ENCODE data around the gene MET. TPM values are rescaled to one million over a fixed set of nuclear protein-coding genes. Genes with fewer than 3 reads are reported as not detected.

MET gene
- total and polyA plus RNA-seq, 2 of the 13 experiments (the other 11 are each of a cell fraction or from before 2014, with no cell fraction given) = 21.8 to 31.5 TPM

DNA sequence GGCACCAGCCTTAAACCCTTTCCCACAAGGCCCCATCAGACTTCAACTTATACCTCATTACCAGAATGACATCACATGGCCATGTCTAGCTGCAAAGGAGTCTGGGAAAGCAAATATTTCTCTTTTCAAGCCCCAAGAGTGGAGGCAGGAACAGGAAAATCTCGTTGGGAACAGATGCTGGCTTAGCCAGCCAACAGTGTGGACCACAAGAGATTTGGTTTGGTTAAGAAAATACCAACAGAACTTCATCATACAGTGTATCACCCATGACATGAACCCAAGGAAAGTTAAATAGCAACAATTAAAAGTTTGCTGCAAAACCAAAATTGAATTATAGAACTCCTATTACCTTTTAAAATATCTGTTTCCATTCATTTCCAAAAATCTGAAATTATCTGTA is 2.2 kb upstream of the MET start:
- Histone ChIP-seq H3K4me1 (ENCODE audit: insufficient read depth, low read length) (peaks cover 29% of the 10 kb centered on the region), H3K9me3 (ENCODE audit: low read length) (no peaks in the 10 kb centered on the region), H3K9ac (ENCODE audit: insufficient read depth, low read depth, low read length) (no peak overlapping the region), H3K79me2 (ENCODE audit: insufficient read depth, low read length) (peaks cover 25% of the 10 kb centered on the region), H4K20me1 (ENCODE audit: insufficient read depth, low read length) (no peaks in the 10 kb centered on the region; the same call in 1 of the 2 replicates), H3K36me3 (replicated peaks in 1 of 2; ENCODE audit: control insufficient read depth in 1 of 2, insufficient read depth in 2 of 2, low read length in 2 of 2) (no peaks in the 10 kb centered on the region), H2AFZ (ENCODE audit: low read length) (no peak overlapping the region), H3K4me2 (ENCODE audit: low read depth, low read length) (no peak overlapping the region), H3K27me3 (ENCODE audit: control insufficient read depth in 1 of 2, insufficient read depth in 2 of 2, low read length in 2 of 2) (no peaks in the 10 kb centered on the region; a peak in 1 of 5 replicates), H3K4me3 (replicated peaks in 1 of 3; ENCODE audit: insufficient read depth in 1 of 3, low read depth in 2 of 3, low read length in 3 of 3) (no peak overlapping the region), H3K27ac (ENCODE audit: extremely low read length, insufficient read depth, low read length) (no peak overlapping the region)
- DNase-seq (ENCODE audit: low spot score) (no peak), FAIRE-seq (no peak), ATAC-seq (no peak)
- no peak for TF ChIP-seq PCBP2 (optimal IDR thresholded peaks at IDR 0.05; ENCODE audit: low read depth, low read length, poor library complexity, severe bottlenecking)
- no peak for TF ChIP-seq ZNF605 (CRISPR knock-in tag; IDR thresholded peaks at IDR 0.05)
- no peak for TF ChIP-seq GZF1 (CRISPR knock-in tag; IDR thresholded peaks at IDR 0.05)
- TF ChIP-seq ZNF501 (CRISPR knock-in tag; IDR thresholded peaks at IDR 0.05) = no peak
- TF ChIP-seq POLR2G (IDR thresholded peaks at IDR 0.05; ENCODE audit: low read depth, low read length) = no peak
- no peak for TF ChIP-seq RFX1 (IDR thresholded peaks at IDR 0.05)
- TF ChIP-seq TEAD2 (CRISPR knock-in tag; IDR thresholded peaks at IDR 0.05) = no peak
- TF ChIP-seq ZNF468 (CRISPR knock-in tag; IDR thresholded peaks at IDR 0.05) = no peak
- TF ChIP-seq, protein P1, sequence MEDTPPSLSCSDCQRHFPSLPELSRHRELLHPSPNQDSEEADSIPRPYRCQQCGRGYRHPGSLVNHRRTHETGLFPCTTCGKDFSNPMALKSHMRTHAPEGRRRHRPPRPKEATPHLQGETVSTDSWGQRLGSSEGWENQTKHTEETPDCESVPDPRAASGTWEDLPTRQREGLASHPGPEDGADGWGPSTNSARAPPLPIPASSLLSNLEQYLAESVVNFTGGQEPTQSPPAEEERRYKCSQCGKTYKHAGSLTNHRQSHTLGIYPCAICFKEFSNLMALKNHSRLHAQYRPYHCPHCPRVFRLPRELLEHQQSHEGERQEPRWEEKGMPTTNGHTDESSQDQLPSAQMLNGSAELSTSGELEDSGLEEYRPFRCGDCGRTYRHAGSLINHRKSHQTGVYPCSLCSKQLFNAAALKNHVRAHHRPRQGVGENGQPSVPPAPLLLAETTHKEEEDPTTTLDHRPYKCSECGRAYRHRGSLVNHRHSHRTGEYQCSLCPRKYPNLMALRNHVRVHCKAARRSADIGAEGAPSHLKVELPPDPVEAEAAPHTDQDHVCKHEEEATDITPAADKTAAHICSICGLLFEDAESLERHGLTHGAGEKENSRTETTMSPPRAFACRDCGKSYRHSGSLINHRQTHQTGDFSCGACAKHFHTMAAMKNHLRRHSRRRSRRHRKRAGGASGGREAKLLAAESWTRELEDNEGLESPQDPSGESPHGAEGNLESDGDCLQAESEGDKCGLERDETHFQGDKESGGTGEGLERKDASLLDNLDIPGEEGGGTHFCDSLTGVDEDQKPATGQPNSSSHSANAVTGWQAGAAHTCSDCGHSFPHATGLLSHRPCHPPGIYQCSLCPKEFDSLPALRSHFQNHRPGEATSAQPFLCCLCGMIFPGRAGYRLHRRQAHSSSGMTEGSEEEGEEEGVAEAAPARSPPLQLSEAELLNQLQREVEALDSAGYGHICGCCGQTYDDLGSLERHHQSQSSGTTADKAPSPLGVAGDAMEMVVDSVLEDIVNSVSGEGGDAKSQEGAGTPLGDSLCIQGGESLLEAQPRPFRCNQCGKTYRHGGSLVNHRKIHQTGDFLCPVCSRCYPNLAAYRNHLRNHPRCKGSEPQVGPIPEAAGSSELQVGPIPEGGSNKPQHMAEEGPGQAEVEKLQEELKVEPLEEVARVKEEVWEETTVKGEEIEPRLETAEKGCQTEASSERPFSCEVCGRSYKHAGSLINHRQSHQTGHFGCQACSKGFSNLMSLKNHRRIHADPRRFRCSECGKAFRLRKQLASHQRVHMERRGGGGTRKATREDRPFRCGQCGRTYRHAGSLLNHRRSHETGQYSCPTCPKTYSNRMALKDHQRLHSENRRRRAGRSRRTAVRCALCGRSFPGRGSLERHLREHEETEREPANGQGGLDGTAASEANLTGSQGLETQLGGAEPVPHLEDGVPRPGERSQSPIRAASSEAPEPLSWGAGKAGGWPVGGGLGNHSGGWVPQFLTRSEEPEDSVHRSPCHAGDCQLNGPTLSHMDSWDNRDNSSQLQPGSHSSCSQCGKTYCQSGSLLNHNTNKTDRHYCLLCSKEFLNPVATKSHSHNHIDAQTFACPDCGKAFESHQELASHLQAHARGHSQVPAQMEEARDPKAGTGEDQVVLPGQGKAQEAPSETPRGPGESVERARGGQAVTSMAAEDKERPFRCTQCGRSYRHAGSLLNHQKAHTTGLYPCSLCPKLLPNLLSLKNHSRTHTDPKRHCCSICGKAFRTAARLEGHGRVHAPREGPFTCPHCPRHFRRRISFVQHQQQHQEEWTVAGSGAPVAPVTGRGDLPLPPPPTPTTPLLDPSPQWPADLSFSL (CRISPR knock-in tag; IDR thresholded peaks at IDR 0.05) = no peak
- no peak for TF ChIP-seq CBX5 (CRISPR knock-in tag; IDR thresholded peaks at IDR 0.05; ENCODE audit: borderline replicate concordance)
- TF ChIP-seq ZNF589 (CRISPR knock-in tag; conservative IDR thresholded peaks at IDR 0.05) = no peak
- TF ChIP-seq ZNF44 (CRISPR knock-in tag; IDR thresholded peaks at IDR 0.05) = no peak
- TF ChIP-seq ZNF430 (CRISPR knock-in tag; IDR thresholded peaks at IDR 0.05) = no peak
- TF ChIP-seq HMG20B (CRISPR knock-in tag; conservative IDR thresholded peaks at IDR 0.05) = no peak
- TF ChIP-seq ZNF644 (CRISPR knock-in tag; IDR thresholded peaks at IDR 0.05; ENCODE audit: low read depth) = no peak
- no peak for TF ChIP-seq ZNF264 (CRISPR knock-in tag; IDR thresholded peaks at IDR 0.05)
- no peak for TF ChIP-seq KLF6 (CRISPR knock-in tag; IDR thresholded peaks at IDR 0.05)
- in situ Hi-C loops (cut with HindIII; ENCODE audit: extremely low pct_ligation_motif_present, low pct_unique_long_range_greater_than_20kb) = loop anchor here (5.0 kb wide), 2 partner anchors 77 to 138 kb away; no protein-coding TSS in a partner anchor
- intact Hi-C loops (cut with micrococcal nuclease; ENCODE audit: unreplicated experiment) = loop anchor here (2.0 to 5.0 kb wide), 2 partner anchors 77 to 412 kb away; no protein-coding TSS in a partner anchor
- CTCF ChIA-PET (ENCODE audit: low intra/inter-chr PET ratio, low total read pairs) = no interaction called here
- 6% methylated on average over 1 of the region's 1 CpG for WGBS (ENCODE audit: low lambda C conversion rate)
- no TSS peak for BruUV-seq (replicated peaks)
- POLR2A ChIA-PET = no interaction called here

All from HepG2 (cell line).